ENCODE results near the gene ZSCAN9.

DNA sequence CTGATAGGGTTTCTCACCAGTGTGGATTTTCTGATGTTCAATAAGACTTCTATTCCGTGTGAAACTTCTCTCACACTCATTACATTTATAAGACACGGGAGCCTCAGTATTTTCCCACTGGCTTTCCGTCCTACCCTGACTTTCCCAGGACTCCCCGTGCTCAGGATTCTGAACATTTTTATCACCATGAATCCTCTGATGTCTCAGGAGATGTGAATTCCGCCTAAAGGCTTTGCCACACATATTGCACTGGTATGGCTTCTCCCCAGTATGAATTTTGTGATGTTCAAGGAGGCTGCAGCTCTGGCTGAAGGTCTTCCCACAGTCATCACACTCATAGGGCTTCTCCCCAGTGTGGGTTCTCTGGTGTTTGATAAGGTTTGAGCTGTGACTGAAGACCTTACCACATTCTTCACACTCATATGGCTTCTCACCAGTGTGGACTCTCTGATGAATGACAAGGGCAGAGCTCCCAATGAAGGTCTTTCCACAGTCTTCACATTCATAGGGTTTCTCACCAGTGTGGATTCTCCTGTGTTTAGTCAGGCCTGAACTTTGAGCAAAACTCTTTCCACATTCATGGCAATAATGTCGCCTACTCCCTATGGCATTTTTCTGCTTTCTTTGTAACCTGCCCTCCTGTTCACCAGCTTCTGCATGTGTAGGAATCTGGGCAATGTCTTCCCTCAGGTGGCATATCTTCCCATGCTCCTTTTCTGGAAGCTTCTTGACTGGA, 20.3 kb downstream of the ZSCAN9 start:
- TF ChIP-seq, protein P1, sequence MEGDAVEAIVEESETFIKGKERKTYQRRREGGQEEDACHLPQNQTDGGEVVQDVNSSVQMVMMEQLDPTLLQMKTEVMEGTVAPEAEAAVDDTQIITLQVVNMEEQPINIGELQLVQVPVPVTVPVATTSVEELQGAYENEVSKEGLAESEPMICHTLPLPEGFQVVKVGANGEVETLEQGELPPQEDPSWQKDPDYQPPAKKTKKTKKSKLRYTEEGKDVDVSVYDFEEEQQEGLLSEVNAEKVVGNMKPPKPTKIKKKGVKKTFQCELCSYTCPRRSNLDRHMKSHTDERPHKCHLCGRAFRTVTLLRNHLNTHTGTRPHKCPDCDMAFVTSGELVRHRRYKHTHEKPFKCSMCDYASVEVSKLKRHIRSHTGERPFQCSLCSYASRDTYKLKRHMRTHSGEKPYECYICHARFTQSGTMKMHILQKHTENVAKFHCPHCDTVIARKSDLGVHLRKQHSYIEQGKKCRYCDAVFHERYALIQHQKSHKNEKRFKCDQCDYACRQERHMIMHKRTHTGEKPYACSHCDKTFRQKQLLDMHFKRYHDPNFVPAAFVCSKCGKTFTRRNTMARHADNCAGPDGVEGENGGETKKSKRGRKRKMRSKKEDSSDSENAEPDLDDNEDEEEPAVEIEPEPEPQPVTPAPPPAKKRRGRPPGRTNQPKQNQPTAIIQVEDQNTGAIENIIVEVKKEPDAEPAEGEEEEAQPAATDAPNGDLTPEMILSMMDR (IDR thresholded peaks at IDR 0.05; ENCODE audit: insufficient read depth, low read length), result no peak
- no peak for TF ChIP-seq GABPA (IDR thresholded peaks at IDR 0.05; ENCODE audit: low read depth)

All from HL-60 (cell line).